GM08714 (cell line): Measurements from ENCODE around the gene DNAJC7.
"Not testable (repeated sequence)": the region's sequence is repeated elsewhere in the genome, so short reads cannot be mapped to it uniquely, and the experiment has no call there.

Source experiments
- H3K4me3 ChIP-seq: fragments of 200-500 bp; sonication (Bioruptor generic); 2 replicates; pipeline ENCODE4 v1.5.1; 2014; ENCODE audit warnings: mild to moderate bottlenecking, low read length, inconsistent platforms
- ZNF274 ChIP-seq: IDR thresholded peaks from 2 replicates; pipeline ENCODE4 v1.6.1; 2012; ENCODE audit warnings: mild to moderate bottlenecking, low read depth, low read length

DNAJC7 gene

GRCh38 chr17:42010898-42011516 is 6.2 kb downstream of the DNAJC7 start:
- no peak for TF ChIP-seq ZNF274
- no peak overlapping the region for H3K4me3 ChIP-seq

GRCh38 chr17:42010266-42010680 is 7.0 kb downstream of the DNAJC7 start:
- H3K4me3 ChIP-seq: not testable (repeated sequence)

- no peak for TF ChIP-seq ZNF274
Measured at GRCh38 chr17:42009170-42009569, 8.1 kb downstream of the DNAJC7 start.

GRCh38 chr17:42005166-42005565 is 12.1 kb downstream of the DNAJC7 start:
- no peak for TF ChIP-seq ZNF274
- H3K4me3 ChIP-seq: no peak overlapping the region

More at GRCh38 chr17:42009170-42009569, 8.1 kb downstream of the DNAJC7 start:
- no peak overlapping the region for H3K4me3 ChIP-seq

- H3K4me3 ChIP-seq: no peak overlapping the region
- no peak for TF ChIP-seq ZNF274
Measured at GRCh38 chr17:42002792-42003301, 14.4 kb downstream of the DNAJC7 start.

GRCh38 chr17:42002175-42002791 is 15.0 kb downstream of the DNAJC7 start:
- TF ChIP-seq ZNF274: no peak
- no peak overlapping the region for H3K4me3 ChIP-seq

GRCh38 chr17:42001729-42002128 is 15.5 kb downstream of the DNAJC7 start:
- H3K4me3 ChIP-seq: no peak overlapping the region
- TF ChIP-seq ZNF274: no peak

- no peak overlapping the region for H3K4me3 ChIP-seq
- no peak for TF ChIP-seq ZNF274
Measured at GRCh38 chr17:42000413-42001133, 16.7 kb downstream of the DNAJC7 start.

GRCh38 chr17:41998497-41998896 is 18.7 kb downstream of the DNAJC7 start:
- H3K4me3 ChIP-seq: no peak overlapping the region
- no peak for TF ChIP-seq ZNF274

- no peak for TF ChIP-seq ZNF274
- no peak overlapping the region; the same call in 1 of the 2 replicates for H3K4me3 ChIP-seq
Measured at GRCh38 chr17:41996855-41997164, 20.4 kb downstream of the DNAJC7 start.

- no peak overlapping the region for H3K4me3 ChIP-seq
- no peak for TF ChIP-seq ZNF274
Measured at GRCh38 chr17:41992576-41992975, 24.7 kb downstream of the DNAJC7 start.

GRCh38 chr17:41989702-41990419 is 27.4 kb downstream of the DNAJC7 start:
- no peak overlapping the region for H3K4me3 ChIP-seq
- TF ChIP-seq ZNF274: no peak

GRCh38 chr17:41988418-41988817 is 28.8 kb downstream of the DNAJC7 start:
- no peak overlapping the region for H3K4me3 ChIP-seq
- TF ChIP-seq ZNF274: no peak

GRCh38 chr17:41987642-41988041 is 29.6 kb downstream of the DNAJC7 start:
- no peak overlapping the region for H3K4me3 ChIP-seq
- TF ChIP-seq ZNF274: no peak
